Fibroblast of lung (primary cell): ENCODE measurements around the gene PARP9. TPM values are rescaled to one million over a fixed set of nuclear protein-coding genes. Genes with fewer than 3 reads are reported as not detected.

Experiments used
- DNase-seq, 2 donors: peaks; one replicate each; pipeline versions ENCODE4 v3.0.0 to v3.0.0-alpha.2; 2010; ENCODE audit warnings: low read depth in 2 of 2
- H2AFZ ChIP-seq: 2 replicates; pipeline ENCODE4 v1.5.1; 2012; ENCODE audit warnings: low read length, control low read depth, inconsistent platforms
- H3K27ac ChIP-seq: 2 replicates; pipeline ENCODE4 v1.5.1; 2011; ENCODE audit warnings: low read length, control low read depth; ENCODE audit not compliant: insufficient read depth
- H3K27me3 ChIP-seq: 2 replicates; pipeline ENCODE4 v1.5.1; 2011; ENCODE audit warnings: mild to moderate bottlenecking, low read length; ENCODE audit not compliant: control insufficient read depth, insufficient read depth
- H3K36me3 ChIP-seq: 2 replicates; pipeline ENCODE4 v1.5.1; 2011; ENCODE audit warnings: low read length; ENCODE audit not compliant: control insufficient read depth, insufficient read depth
- H3K4me1 ChIP-seq: 2 replicates; pipeline ENCODE4 v1.5.1; 2011; ENCODE audit warnings: low read length; ENCODE audit not compliant: control insufficient read depth, insufficient read depth; ENCODE audit errors: extremely low read depth
- H3K4me2 ChIP-seq: 2 replicates; pipeline ENCODE4 v1.5.1; 2011; ENCODE audit warnings: low read length, control low read depth; ENCODE audit not compliant: insufficient read depth; ENCODE audit errors: extremely low read depth
- H3K4me3 ChIP-seq, 4 experiments: fragments of 200-600 bp in 1 of 4; sonication (generic) in 1 of 4; replicated peaks in 1 of 4; 2 replicates each; pipeline ENCODE4 v1.5.1; 2011 to 2016; ENCODE audit warnings: low read length in 4 of 4, low read depth in 3 of 4, mild to moderate bottlenecking in 3 of 4, control low read depth in 2 of 4, inconsistent platforms in 1 of 4, mixed read lengths in 1 of 4; ENCODE audit not compliant: insufficient read depth in 1 of 4; ENCODE audit errors: control extremely low read depth in 1 of 4
- H3K79me2 ChIP-seq: 2 replicates; pipeline ENCODE4 v1.5.1; 2012; ENCODE audit warnings: mild to moderate bottlenecking, low read length, inconsistent platforms; ENCODE audit not compliant: control insufficient read depth, insufficient read depth
- H3K9ac ChIP-seq: 2 replicates; pipeline ENCODE4 v1.5.1; 2011; ENCODE audit warnings: mild to moderate bottlenecking, low read length, control low read depth; ENCODE audit not compliant: insufficient read depth
- H3K9me3 ChIP-seq: 2 replicates; pipeline ENCODE4 v1.5.1; 2012; ENCODE audit warnings: low read depth, low read length; ENCODE audit not compliant: control insufficient read depth, insufficient read depth
- H4K20me1 ChIP-seq: 2 replicates; pipeline ENCODE4 v1.5.1; 2011; ENCODE audit warnings: low read length; ENCODE audit not compliant: control insufficient read depth, insufficient read depth; ENCODE audit errors: extremely low read depth
- EZH2 ChIP-seq: IDR thresholded peaks from 2 replicates; pipeline ENCODE4 v1.5.1; 2012; ENCODE audit warnings: low read length, control low read depth, mild to moderate bottlenecking; ENCODE audit errors: missing control alignments
- polyA plus RNA-seq, 2 donors: library from polyadenylated mRNA; depleted of rRNA in 1 of 2; stranded (reverse) in 1 of 2; unstranded in 1 of 2; fragments of >200 nt; gene quantifications; 2 replicates each; pipeline ENCODE4 v1.2.1, GENCODE V29; 2011 to 2012; ENCODE audit warnings: missing spikeins in 1 of 2
- total RNA-seq: library from RNA; depleted of rRNA; stranded (reverse); fragments of >200 nt; gene quantifications from 2 replicates; pipeline ENCODE4 v1.2.1, GENCODE V29; 2014
- TF ChIP-seq, protein P1 (sequence below), 2 donors: IDR thresholded peaks in 1 of 2; conservative IDR thresholded peaks in 1 of 2; 1 replicate in 1 of 2; 2 replicates in 1 of 2; pipeline ENCODE4 v1.5.1; 2011 to 2012; ENCODE audit warnings: low read length in 2 of 2, control low read depth in 1 of 2, inconsistent platforms in 1 of 2, low read depth in 1 of 2, mild to moderate bottlenecking in 1 of 2

PARP9 gene
- total and polyA plus RNA-seq, 2 donors (not counting 1 experiment from before 2014, with no cell fraction given) = 50.0 to 56.0 TPM

DNA sequence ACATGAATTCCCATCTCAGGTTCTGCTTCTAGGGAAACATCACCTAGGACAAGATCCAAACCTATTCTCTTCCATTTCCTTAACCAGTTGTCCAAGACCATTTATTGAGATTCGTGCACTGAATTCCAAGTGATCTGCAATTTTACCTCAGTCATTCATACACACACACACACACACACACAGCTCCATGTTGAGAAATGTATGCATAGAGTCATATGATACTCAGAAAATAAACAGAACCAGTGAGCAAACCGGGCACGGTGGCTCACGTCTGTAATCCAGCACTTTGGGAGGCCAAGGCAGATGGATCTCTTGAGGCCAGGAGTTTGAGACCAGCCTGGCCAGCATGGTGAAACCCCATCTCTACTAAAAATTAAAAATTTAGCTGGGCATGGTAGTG is 43.2 kb downstream of the PARP9 start:
- peak in 1 of 2 donors; percentile 49 for DNase-seq

DNA sequence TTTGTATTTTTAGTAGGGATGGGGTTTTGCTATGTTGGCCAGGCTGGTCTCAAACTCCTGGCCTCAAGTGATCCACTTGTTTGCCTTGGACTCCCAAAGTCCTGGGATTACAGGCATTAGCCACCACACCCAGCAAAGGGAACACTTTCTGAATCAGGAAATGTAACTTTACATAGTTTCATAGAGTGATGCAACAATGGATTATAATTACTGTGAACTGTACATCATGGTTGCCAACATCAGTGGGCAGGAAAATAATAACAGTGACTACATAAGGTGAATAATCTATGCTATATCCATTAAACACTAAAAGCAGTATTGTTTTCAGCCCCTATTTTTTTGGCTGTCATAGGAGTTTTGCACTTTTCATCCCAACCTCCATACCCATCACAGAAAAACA is 44.4 kb downstream of the PARP9 start:
- Histone ChIP-seq H3K36me3 (no peaks in the 10 kb centered on the region), H3K27me3 (no peaks in the 10 kb centered on the region), H4K20me1 (no peaks in the 10 kb centered on the region), H3K4me1 (no peaks in the 10 kb centered on the region), H3K9ac (no peak overlapping the region), H2AFZ (no peak overlapping the region), H3K4me3 (no peak overlapping the region), H3K27ac (no peak overlapping the region), H3K9me3 (no peaks in the 10 kb centered on the region), H3K79me2 (no peaks in the 10 kb centered on the region), H3K4me2 (no peak overlapping the region)
- TF ChIP-seq EZH2 = no peak
- TF ChIP-seq, protein P1, sequence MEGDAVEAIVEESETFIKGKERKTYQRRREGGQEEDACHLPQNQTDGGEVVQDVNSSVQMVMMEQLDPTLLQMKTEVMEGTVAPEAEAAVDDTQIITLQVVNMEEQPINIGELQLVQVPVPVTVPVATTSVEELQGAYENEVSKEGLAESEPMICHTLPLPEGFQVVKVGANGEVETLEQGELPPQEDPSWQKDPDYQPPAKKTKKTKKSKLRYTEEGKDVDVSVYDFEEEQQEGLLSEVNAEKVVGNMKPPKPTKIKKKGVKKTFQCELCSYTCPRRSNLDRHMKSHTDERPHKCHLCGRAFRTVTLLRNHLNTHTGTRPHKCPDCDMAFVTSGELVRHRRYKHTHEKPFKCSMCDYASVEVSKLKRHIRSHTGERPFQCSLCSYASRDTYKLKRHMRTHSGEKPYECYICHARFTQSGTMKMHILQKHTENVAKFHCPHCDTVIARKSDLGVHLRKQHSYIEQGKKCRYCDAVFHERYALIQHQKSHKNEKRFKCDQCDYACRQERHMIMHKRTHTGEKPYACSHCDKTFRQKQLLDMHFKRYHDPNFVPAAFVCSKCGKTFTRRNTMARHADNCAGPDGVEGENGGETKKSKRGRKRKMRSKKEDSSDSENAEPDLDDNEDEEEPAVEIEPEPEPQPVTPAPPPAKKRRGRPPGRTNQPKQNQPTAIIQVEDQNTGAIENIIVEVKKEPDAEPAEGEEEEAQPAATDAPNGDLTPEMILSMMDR (conservative IDR thresholded peaks at IDR 0.05 in 1 of 2, IDR thresholded peaks at IDR 0.05 in 1 of 2; ENCODE audit: low read depth in 1 of 2, low read length in 2 of 2) = no peak
- peak in 1 of 2 donors; percentile 31 for DNase-seq

More for the DNA sequence above, 43.2 kb downstream of the PARP9 start:
- Histone ChIP-seq H3K79me2 (no peaks in the 10 kb centered on the region), H3K9me3 (no peaks in the 10 kb centered on the region), H4K20me1 (no peaks in the 10 kb centered on the region), H3K9ac (no peak overlapping the region), H2AFZ (no peak overlapping the region), H3K4me1 (no peaks in the 10 kb centered on the region), H3K27ac (no peak overlapping the region), H3K4me3 (no peak overlapping the region), H3K4me2 (no peak overlapping the region), H3K36me3 (no peaks in the 10 kb centered on the region), H3K27me3 (no peaks in the 10 kb centered on the region)
- TF ChIP-seq EZH2 = no peak
- TF ChIP-seq, protein P1 (conservative IDR thresholded peaks at IDR 0.05 in 1 of 2, IDR thresholded peaks at IDR 0.05 in 1 of 2; ENCODE audit: low read depth in 1 of 2, low read length in 2 of 2) = no peak

DNA sequence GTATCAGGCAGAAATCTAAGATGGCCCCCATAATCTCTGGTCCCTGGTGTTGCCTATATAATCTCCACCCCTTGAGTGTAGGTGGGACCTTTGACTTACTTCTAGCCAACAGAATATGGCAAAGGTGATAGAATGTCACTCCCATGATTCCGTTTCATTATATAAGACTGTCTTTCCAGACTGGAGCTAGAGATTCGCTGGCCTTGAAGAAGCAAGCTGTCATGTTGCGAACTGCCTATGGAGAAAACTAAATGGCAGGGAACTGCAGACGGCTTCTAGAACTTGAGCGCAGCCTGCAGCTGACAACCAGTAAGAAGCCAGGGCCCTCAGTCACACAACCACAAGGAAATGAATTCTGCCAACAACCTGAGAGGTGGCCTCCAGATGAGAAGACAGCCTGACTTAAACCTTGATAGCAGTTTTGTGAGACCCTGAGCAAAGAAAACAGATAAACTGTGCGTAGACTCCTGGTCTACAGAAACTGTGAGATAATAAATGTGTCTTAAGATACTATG is 47.2 kb downstream of the PARP9 start:
- Histone ChIP-seq H2AFZ (no peak overlapping the region), H3K27me3 (no peaks in the 10 kb centered on the region), H3K9ac (no peak overlapping the region), H3K36me3 (no peaks in the 10 kb centered on the region), H3K4me3 (no peak overlapping the region), H3K4me2 (no peak overlapping the region), H3K27ac (no peak overlapping the region), H4K20me1 (no peaks in the 10 kb centered on the region), H3K4me1 (no peaks in the 10 kb centered on the region), H3K79me2 (peaks cover 20% of the 10 kb centered on the region), H3K9me3 (no peaks in the 10 kb centered on the region)
- DNase-seq = no peak
- TF ChIP-seq, protein P1 (conservative IDR thresholded peaks at IDR 0.05 in 1 of 2, IDR thresholded peaks at IDR 0.05 in 1 of 2; ENCODE audit: low read depth in 1 of 2, low read length in 2 of 2) = no peak
- TF ChIP-seq EZH2 = no peak
